ENCODE measurements around the gene FCRLB. TPM values are rescaled to one million over a fixed set of nuclear protein-coding genes. Genes with fewer than 3 reads are reported as not detected.

Gene FCRLB
- total RNA-seq, 4 donors from 2014 or later = 0.49 to 1.5 (median 0.66) TPM; not detected in 1

DNA sequence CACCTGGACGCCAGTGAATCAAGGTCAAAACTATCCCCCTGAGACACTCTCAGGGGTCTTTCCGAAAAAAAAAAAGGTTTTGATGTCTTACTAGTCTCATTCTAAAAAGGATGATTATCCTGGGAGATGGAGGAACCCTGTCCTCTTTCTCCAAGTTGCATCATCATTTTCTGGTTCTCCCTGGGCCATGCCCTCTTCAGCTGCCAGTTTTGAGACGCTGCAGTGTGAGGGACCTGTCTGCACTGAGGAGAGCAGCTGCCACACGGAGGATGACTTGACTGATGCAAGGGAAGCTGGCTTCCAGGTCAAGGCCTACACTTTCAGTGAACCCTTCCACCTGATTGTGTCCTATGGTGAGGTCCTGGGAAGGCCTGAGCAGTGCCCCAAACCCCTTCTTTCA lies 10.8 kb upstream of the FCRLB start:
- TF ChIP-seq CTCF (IDR thresholded peaks at IDR 0.05; ENCODE audit: low read depth) = no peak

DNA sequence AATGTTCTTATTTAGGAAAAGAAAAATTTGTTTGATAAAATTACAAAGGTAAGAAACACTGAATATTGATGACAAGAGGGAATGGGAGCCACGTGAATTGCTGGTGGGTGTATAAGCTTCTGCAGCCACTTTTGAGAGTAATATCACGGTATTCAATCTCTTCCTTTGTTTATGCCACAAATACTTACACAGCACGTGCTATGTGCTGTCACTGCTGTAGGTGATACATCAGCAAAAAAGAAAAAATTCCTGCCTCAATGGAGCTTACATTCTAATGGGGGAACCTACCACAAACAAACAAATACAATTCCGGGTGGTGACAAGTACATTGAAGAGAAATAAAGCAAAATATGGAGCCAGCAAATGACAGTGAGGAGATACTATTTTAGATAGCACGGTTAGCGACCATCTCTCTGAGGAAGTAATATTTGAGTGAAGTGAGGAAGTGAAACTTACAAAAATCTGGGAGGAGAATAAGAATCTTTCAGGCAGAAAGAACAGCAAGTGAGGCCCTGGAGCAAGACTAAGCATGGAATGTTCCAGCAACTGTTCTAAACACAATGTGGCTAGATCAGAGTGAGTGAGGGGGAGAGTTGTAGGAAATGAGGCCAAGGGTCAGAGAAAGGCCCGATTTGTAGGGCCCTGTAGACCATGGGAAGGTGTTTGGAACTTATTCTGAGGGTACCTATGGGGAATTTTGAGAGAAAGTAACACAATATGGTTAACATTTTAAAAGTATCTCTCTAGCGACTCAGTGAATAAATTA lies 2.6 kb upstream of the FCRLB start:
- TF ChIP-seq CTCF (IDR thresholded peaks at IDR 0.05; ENCODE audit: low read depth) = no peak

DNA sequence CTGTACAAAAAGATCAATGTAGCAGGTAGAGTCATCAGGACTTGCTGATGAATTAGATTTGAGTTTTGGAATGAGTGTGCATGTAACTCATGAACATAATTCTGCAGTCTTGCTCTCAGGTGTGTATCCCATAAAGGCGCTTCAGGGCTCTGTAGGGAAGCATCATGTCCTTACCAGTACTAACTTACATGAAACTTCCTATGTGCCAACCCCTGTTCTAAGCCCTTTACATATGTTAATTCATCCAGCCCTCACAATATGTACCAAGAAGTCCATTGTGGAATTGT lies 2.1 kb upstream of the FCRLB start:
- no peak for TF ChIP-seq CTCF (IDR thresholded peaks at IDR 0.05; ENCODE audit: low read depth)

DNA sequence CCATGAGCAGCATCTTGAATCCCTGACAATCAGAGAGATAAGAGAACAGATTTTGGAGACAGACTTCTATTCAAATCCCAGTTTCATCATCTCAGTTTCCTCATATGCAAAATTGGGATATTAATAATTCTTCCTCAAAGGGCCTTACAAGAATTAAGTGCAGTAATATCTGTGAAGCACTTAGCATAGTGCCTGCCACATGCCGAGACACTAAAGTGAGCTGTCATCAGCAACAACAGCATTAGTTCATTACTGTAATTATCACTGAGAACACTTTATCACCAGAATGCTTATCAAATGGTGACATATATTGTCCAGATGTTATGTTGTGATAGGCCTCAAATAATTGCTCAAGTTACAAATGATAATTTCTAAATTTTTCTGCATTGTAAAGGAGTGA lies 922 bp upstream of the FCRLB start:
- no peak for TF ChIP-seq CTCF (IDR thresholded peaks at IDR 0.05; ENCODE audit: low read depth)

GRCh38 chr1:161721738-161722343 lies 497 bp downstream of the FCRLB start:
- TF ChIP-seq CTCF (IDR thresholded peaks at IDR 0.05; ENCODE audit: low read depth) = no peak

- TF ChIP-seq CTCF (IDR thresholded peaks at IDR 0.05; ENCODE audit: low read depth) = no peak
Observed at GRCh38 chr1:161722406-161722805, 1.1 kb downstream of the FCRLB start.

GRCh38 chr1:161723459-161724141 lies 2.3 kb downstream of the FCRLB start:
- TF ChIP-seq CTCF (IDR thresholded peaks at IDR 0.05; ENCODE audit: low read depth) = no peak

Data from subcutaneous adipose tissue (tissue), 4 donors.